Smooth muscle cell (in vitro differentiated cells): Measurements from ENCODE around the gene KCNAB2. TPM values are rescaled to one million over a fixed set of nuclear protein-coding genes. Genes with fewer than 3 reads are reported as not detected.

ENCODE experiments used
- DNase-seq: peaks from one replicate; lab custom pipeline; 2025; ENCODE audit not compliant: unreplicated experiment; lab: John Stamatoyannopoulos, UW
- H2AFZ ChIP-seq: fragments of 200-600 bp; sonication (generic); 2 replicates; pipeline ENCODE4 v1.6.0; 2016; ENCODE audit warnings: antibody characterized with exemption, low read depth, mild to moderate bottlenecking
- H3F3A ChIP-seq: fragments of 200-600 bp; sonication (generic); 2 replicates; pipeline ENCODE4 v1.6.0; 2017; ENCODE audit warnings: antibody characterized with exemption, low read depth
- H3K27ac ChIP-seq: fragments of 200-600 bp; sonication (generic); 2 replicates; pipeline ENCODE4 v1.5.1; 2016; ENCODE audit warnings: low read depth, mild to moderate bottlenecking
- H3K27me3 ChIP-seq: fragments of 200-600 bp; sonication (generic); 2 replicates; pipeline ENCODE4 v1.6.1; 2016; ENCODE audit warnings: low read depth, mild to moderate bottlenecking
- H3K36me3 ChIP-seq: fragments of 200-600 bp; sonication (generic); 2 replicates; pipeline ENCODE4 v1.5.1; 2016; ENCODE audit warnings: low read depth
- H3K4me1 ChIP-seq: fragments of 200-600 bp; sonication (generic); 2 replicates; pipeline ENCODE4 v1.5.1; 2016; ENCODE audit warnings: low read depth
- H3K4me2 ChIP-seq: fragments of 200-600 bp; sonication (generic); 2 replicates; pipeline ENCODE4 v1.6.0; 2016; ENCODE audit warnings: mild to moderate bottlenecking
- H3K4me3 ChIP-seq: fragments of 200-600 bp; sonication (generic); 2 replicates; pipeline ENCODE4 v1.5.1; 2016; ENCODE audit warnings: mild to moderate bottlenecking
- H3K79me2 ChIP-seq: fragments of 200-600 bp; sonication (generic); 2 replicates; pipeline ENCODE4 v1.6.0; 2016; ENCODE audit warnings: low read depth, mild to moderate bottlenecking
- H3K9ac ChIP-seq: fragments of 200-600 bp; sonication (generic); 2 replicates; pipeline ENCODE4 v1.6.0; 2016; ENCODE audit warnings: low read depth
- H3K9me3 ChIP-seq: fragments of 200-600 bp; sonication (generic); replicated peaks from 2 replicates; pipeline ENCODE4 v1.5.1; 2016; ENCODE audit warnings: low read depth
- H4K20me1 ChIP-seq: fragments of 200-600 bp; sonication (generic); 2 replicates; pipeline ENCODE4 v1.6.0; 2016; ENCODE audit warnings: low read depth
- WGBS: methylation state at CpG from one replicate; pipeline ENCODE4 v1.1.7; 2016; ENCODE audit warnings: low lambda C conversion rate; 5-methylcytosine and 5-hydroxymethylcytosine counted together
- polyA plus RNA-seq: library from polyadenylated mRNA; unstranded; fragments of >200 nt; fragmentation: Nextera tagmentation; extraction: Ambion mirVana; gene quantifications from 2 replicates; pipeline ENCODE4 v1.2.1, GENCODE V29; 2016
- total RNA-seq: library from RNA; depleted of rRNA; stranded (reverse); fragments of >200 nt; gene quantifications from 2 replicates; pipeline ENCODE4 v1.2.3, GENCODE V29; 2014
- TF ChIP-seq, protein P1 (sequence below): fragments of 200-600 bp; sonication (generic); IDR thresholded peaks from 2 replicates; pipeline ENCODE4 v1.5.1; 2017; ENCODE audit warnings: borderline replicate concordance, mild to moderate bottlenecking, antibody characterized with exemption; ENCODE audit not compliant: insufficient read depth, poor library complexity, severe bottlenecking

The KCNAB2 gene
- total and polyA plus RNA-seq, 2 experiments from 2014 or later = 3.6 to 3.9 TPM

DNA sequence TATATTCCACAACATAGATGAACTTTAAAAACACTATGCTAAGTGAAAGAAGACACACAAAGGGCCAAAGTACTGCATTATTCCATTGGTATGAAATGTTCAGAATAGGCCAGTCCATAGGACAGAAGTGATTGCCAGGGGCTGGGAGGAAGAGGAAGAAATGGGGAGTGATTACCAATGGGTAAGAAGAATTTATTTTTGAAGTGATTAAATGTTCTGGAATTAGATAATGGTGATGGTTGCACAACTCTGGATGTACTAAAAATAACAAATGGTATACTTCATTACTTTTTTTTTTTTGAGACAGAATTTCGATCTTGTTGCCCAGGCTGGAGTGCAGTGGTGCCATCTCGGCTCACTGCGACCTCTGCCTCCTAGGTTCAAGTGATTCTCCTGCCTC, 72.7 kb downstream of the KCNAB2 start:
- Histone ChIP-seq H3K9me3 (no peaks in the 10 kb centered on the region), H3K4me1 (no peaks in the 10 kb centered on the region), H4K20me1 (no peaks in the 10 kb centered on the region), H3K27ac (no peak overlapping the region), H3K79me2 (no peaks in the 10 kb centered on the region), H3K4me2 (no peak overlapping the region), H3F3A (no peaks in the 10 kb centered on the region), H2AFZ (no peak overlapping the region), H3K36me3 (no peaks in the 10 kb centered on the region), H3K9ac (no peak overlapping the region), H3K27me3 (no peaks in the 10 kb centered on the region), H3K4me3 (no peak overlapping the region)
- TF ChIP-seq, protein P1, sequence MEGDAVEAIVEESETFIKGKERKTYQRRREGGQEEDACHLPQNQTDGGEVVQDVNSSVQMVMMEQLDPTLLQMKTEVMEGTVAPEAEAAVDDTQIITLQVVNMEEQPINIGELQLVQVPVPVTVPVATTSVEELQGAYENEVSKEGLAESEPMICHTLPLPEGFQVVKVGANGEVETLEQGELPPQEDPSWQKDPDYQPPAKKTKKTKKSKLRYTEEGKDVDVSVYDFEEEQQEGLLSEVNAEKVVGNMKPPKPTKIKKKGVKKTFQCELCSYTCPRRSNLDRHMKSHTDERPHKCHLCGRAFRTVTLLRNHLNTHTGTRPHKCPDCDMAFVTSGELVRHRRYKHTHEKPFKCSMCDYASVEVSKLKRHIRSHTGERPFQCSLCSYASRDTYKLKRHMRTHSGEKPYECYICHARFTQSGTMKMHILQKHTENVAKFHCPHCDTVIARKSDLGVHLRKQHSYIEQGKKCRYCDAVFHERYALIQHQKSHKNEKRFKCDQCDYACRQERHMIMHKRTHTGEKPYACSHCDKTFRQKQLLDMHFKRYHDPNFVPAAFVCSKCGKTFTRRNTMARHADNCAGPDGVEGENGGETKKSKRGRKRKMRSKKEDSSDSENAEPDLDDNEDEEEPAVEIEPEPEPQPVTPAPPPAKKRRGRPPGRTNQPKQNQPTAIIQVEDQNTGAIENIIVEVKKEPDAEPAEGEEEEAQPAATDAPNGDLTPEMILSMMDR = no peak
- 94% methylated on average over 3 of the region's 3 CpGs for WGBS
- DNase-seq = no peak

DNA sequence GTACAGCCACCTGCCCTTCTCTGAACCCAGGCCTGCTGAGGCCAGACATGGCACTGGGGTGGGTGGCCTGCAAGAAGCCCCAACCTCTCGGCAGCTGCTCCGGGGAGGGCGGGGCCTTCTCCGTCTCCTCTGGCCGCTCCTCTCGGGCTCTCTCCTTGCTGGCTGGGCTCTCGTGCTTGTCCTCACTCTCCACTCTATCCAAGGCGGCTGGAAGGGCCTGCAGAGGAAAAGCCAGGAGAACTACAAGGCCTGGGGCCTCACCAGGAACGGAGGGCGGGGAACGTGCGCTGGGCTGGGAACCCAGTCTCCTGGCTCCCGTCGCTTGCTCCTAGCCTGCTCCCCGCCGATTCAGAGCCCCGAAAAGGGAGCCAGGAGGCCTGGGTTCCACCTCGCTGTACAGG, 75.3 kb downstream of the KCNAB2 start:
- WGBS = 88% methylated on average over 18 of the region's 18 CpGs
- H4K20me1 ChIP-seq = no peaks in the 10 kb centered on the region
- H2AFZ ChIP-seq = no peak overlapping the region
- DNase-seq = no peak
- no peak overlapping the region for H3K4me3 ChIP-seq
- no peak overlapping the region for H3K4me2 ChIP-seq
- no peaks in the 10 kb centered on the region for H3F3A ChIP-seq
- no peak overlapping the region for H3K27ac ChIP-seq
- H3K36me3 ChIP-seq = no peaks in the 10 kb centered on the region
- no peak overlapping the region for H3K9ac ChIP-seq
- no peaks in the 10 kb centered on the region for H3K27me3 ChIP-seq
- H3K4me1 ChIP-seq = no peaks in the 10 kb centered on the region
- TF ChIP-seq, protein P1 = no peak
- no peaks in the 10 kb centered on the region for H3K79me2 ChIP-seq
- no peaks in the 10 kb centered on the region for H3K9me3 ChIP-seq

DNA sequence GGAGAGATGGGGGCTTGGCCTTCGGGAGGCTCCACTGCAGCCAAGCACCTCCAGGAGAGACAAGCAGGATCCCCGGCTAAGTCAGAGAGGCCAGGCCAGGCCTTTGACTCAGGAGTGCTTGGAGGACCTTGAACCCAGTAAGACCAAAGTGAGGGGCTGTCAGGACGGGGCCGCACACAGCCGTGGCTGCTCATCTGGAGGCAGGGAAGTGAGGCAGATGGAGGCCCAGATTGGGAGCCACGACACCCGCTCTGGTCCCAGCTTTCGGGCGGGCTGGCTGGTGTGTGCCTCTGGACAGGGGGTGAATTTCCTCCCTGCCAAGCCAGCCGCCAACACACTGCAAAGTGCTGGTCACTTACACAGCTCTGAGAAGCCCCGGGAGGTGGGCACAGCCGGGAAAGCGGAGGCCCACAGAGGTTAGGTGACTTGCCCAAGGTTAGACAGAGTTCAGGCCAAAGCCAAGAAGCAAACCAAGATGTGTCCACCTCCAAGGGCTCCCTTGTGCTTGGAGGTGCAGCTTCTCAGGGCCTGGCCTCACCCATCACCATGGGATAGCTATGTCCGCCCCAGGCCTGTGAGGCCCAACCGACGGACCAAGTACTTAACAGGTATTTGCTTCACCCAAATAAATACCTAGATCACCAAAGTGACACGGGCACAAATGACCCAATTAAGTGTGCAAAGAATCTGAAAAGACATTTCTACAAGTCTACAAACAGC, 76.1 kb downstream of the KCNAB2 start:
- 92% methylated on average over 17 of the region's 17 CpGs for WGBS
- Histone ChIP-seq H3K27ac (no peak overlapping the region), H3K4me1 (no peaks in the 10 kb centered on the region), H3K4me3 (no peak overlapping the region), H3K9ac (no peak overlapping the region), H3K27me3 (no peaks in the 10 kb centered on the region), H4K20me1 (no peaks in the 10 kb centered on the region), H3F3A (no peaks in the 10 kb centered on the region), H3K36me3 (no peaks in the 10 kb centered on the region), H3K4me2 (no peak overlapping the region), H3K79me2 (no peaks in the 10 kb centered on the region), H3K9me3 (no peaks in the 10 kb centered on the region), H2AFZ (no peak overlapping the region)
- TF ChIP-seq, protein P1 = no peak
- no peak for DNase-seq

DNA sequence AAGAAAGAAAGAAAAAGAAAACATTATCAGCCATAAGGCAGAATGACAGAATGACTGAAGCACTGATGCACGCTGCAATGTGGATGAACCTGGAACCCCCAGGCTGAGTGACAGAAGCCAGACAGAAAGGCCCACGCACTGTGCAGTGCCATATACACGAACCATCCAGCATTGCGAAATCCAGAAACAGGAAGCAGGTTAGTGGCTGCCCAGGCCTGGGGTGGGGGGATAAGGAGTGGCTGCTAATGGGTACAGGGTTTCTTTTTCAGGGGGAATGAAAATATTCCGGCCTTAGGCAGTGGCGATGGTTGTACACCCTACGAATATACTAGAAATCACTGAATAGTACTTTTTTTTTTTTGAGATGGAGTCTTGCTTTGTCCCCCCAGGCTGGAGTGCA, 77.4 kb downstream of the KCNAB2 start:
- TF ChIP-seq, protein P1 = no peak
- H3K4me3 ChIP-seq = no peak overlapping the region
- no peak overlapping the region for H3K9ac ChIP-seq
- no peaks in the 10 kb centered on the region for H3K27me3 ChIP-seq
- H3F3A ChIP-seq = no peaks in the 10 kb centered on the region
- H3K36me3 ChIP-seq = no peaks in the 10 kb centered on the region
- H3K9me3 ChIP-seq = no peaks in the 10 kb centered on the region
- WGBS = 80% methylated on average over 7 of the region's 7 CpGs
- H3K4me1 ChIP-seq = no peaks in the 10 kb centered on the region
- no peak overlapping the region for H2AFZ ChIP-seq
- H3K27ac ChIP-seq = no peak overlapping the region
- H3K4me2 ChIP-seq = no peak overlapping the region
- DNase-seq = no peak
- H3K79me2 ChIP-seq = no peaks in the 10 kb centered on the region
- H4K20me1 ChIP-seq = no peaks in the 10 kb centered on the region
